SU-DHL-6 (cell line): ENCODE data around the gene UFC1.

Source experiments
- H2AFZ ChIP-seq: fragments of 200-600 bp; sonication (generic); 2 replicates; pipeline ENCODE4 v1.6.1; 2014; ENCODE audit warnings: low read depth, mild to moderate bottlenecking, moderate library complexity, mixed read lengths, antibody characterized with exemption, low read length; ENCODE audit not compliant: severe bottlenecking
- H3F3A ChIP-seq: fragments of 200-600 bp; shearing (Covaris generic); 2 replicates; pipeline ENCODE4 v1.6.0; 2016; ENCODE audit warnings: antibody characterized with exemption, mild to moderate bottlenecking; ENCODE audit not compliant: insufficient read depth
- H3K27ac ChIP-seq: fragments of 200-600 bp; sonication (generic); 2 replicates; pipeline ENCODE4 v1.5.1; 2016; ENCODE audit warnings: low read depth, mild to moderate bottlenecking, low read length, moderate library complexity, mixed read lengths
- H3K27me3 ChIP-seq: fragments of 200-600 bp; sonication (generic), shearing (Covaris generic); 2 replicates; pipeline ENCODE4 v1.6.0; 2014; ENCODE audit warnings: mild to moderate bottlenecking, low read length
- H3K36me3 ChIP-seq: fragments of 200-600 bp; sonication (generic); 2 replicates; pipeline ENCODE4 v1.6.1; 2014; ENCODE audit warnings: mild to moderate bottlenecking, low read length, mixed read lengths
- H3K4me2 ChIP-seq: fragments of 300-600, 200-600 bp; shearing (Covaris generic), sonication (generic); 2 replicates; pipeline ENCODE4 v1.6.0; 2014; ENCODE audit warnings: low read length, low read depth, mild to moderate bottlenecking; ENCODE audit not compliant: poor library complexity, severe bottlenecking
- H3K4me3 ChIP-seq: fragments of 200-600 bp; sonication (generic); 2 replicates; pipeline ENCODE4 v1.5.1; 2014; ENCODE audit warnings: antibody characterized with exemption, low read length, mild to moderate bottlenecking, mixed read lengths; ENCODE audit not compliant: insufficient read depth, poor library complexity, severe bottlenecking
- H3K79me2 ChIP-seq: fragments of 200-600 bp; sonication (generic); 2 replicates; pipeline ENCODE4 v1.6.1; 2014; ENCODE audit warnings: mild to moderate bottlenecking, low read length, moderate library complexity; ENCODE audit not compliant: insufficient read depth
- H3K9ac ChIP-seq: fragments of 200-600 bp; sonication (generic); 2 replicates; pipeline ENCODE4 v1.7.0; 2014; ENCODE audit warnings: mild to moderate bottlenecking, low read length
- H3K9me2 ChIP-seq: fragments of 200-600 bp; sonication (generic); replicated peaks from 2 replicates; pipeline ENCODE4 v1.6.1; 2014; ENCODE audit warnings: low read length; ENCODE audit not compliant: insufficient read depth
- H3K9me3 ChIP-seq: fragments of 200-600 bp; sonication (generic); 2 replicates; pipeline ENCODE4 v1.6.1; 2014; ENCODE audit warnings: low read length, mixed read lengths; ENCODE audit not compliant: insufficient read depth
- H4K20me1 ChIP-seq: fragments of 200-600 bp; sonication (generic); 2 replicates; pipeline ENCODE4 v1.6.1; 2014; ENCODE audit warnings: low read depth, mild to moderate bottlenecking, antibody characterized with exemption, low read length, moderate library complexity, mixed read lengths
- CTCF ChIP-seq: fragments of 200-600 bp; sonication (generic); IDR thresholded peaks from one replicate; pipeline ENCODE4 v1.5.1; 2017; ENCODE audit warnings: antibody characterized with exemption, mild to moderate bottlenecking, low read length, moderate library complexity; ENCODE audit not compliant: insufficient read depth, poor library complexity, severe bottlenecking
- EZH2phosphoT487 ChIP-seq: fragments of 200-600 bp; sonication (generic), shearing (Covaris generic); conservative IDR thresholded peaks from 2 replicates; pipeline ENCODE4 v1.6.1; 2018; ENCODE audit warnings: mild to moderate bottlenecking, antibody characterized with exemption, low read length, moderate library complexity, mixed read lengths

Gene UFC1

GRCh38 chr1:161179698-161180097, 25.9 kb downstream of the UFC1 start:
- Histone ChIP-seq H3F3A (peaks cover 17% of the 10 kb centered on the region), H3K9me2 (no peaks in the 10 kb centered on the region), H3K9me3 (no peaks in the 10 kb centered on the region), H3K79me2 (no peaks in the 10 kb centered on the region; the same call in 1 of the 2 replicates), H3K9ac (no peak overlapping the region), H3K27ac (no peak overlapping the region), H3K4me2 (no peak overlapping the region), H3K36me3 (no peaks in the 10 kb centered on the region), H3K27me3 (no peaks in the 10 kb centered on the region), H4K20me1 (no peaks in the 10 kb centered on the region), H3K4me3 (no peak overlapping the region), H2AFZ (no peak overlapping the region)
- TF ChIP-seq EZH2phosphoT487 (no peak), CTCF (no peak)

GRCh38 chr1:161180639-161181038, 26.9 kb downstream of the UFC1 start:
- H3K9me3 ChIP-seq, result no peaks in the 10 kb centered on the region
- no peak overlapping the region for H3K4me2 ChIP-seq
- H3K4me3 ChIP-seq, result no peak overlapping the region
- no peaks in the 10 kb centered on the region for H3K36me3 ChIP-seq
- peaks cover 17% of the 10 kb centered on the region for H3F3A ChIP-seq
- H3K9me2 ChIP-seq, result no peaks in the 10 kb centered on the region
- no peak overlapping the region for H3K27ac ChIP-seq
- H4K20me1 ChIP-seq, result no peaks in the 10 kb centered on the region
- TF ChIP-seq CTCF, result no peak
- no peak for TF ChIP-seq EZH2phosphoT487
- H2AFZ ChIP-seq, result no peak overlapping the region
- no peaks in the 10 kb centered on the region for H3K27me3 ChIP-seq
- no peaks in the 10 kb centered on the region; the same call in 1 of the 2 replicates for H3K79me2 ChIP-seq
- H3K9ac ChIP-seq, result no peak overlapping the region

GRCh38 chr1:161182214-161182613, 28.4 kb downstream of the UFC1 start:
- TF ChIP-seq EZH2phosphoT487, result no peak
- TF ChIP-seq CTCF, result no peak
- Histone ChIP-seq H3K9ac (no peak overlapping the region), H3K9me2 (no peaks in the 10 kb centered on the region), H3K9me3 (no peaks in the 10 kb centered on the region), H4K20me1 (no peaks in the 10 kb centered on the region), H3K36me3 (no peaks in the 10 kb centered on the region), H3K27ac (no peak overlapping the region), H2AFZ (no peak overlapping the region), H3K27me3 (no peaks in the 10 kb centered on the region), H3F3A (peaks cover 13% of the 10 kb centered on the region), H3K79me2 (no peaks in the 10 kb centered on the region), H3K4me3 (no peak overlapping the region), H3K4me2 (no peak overlapping the region)

GRCh38 chr1:161185282-161185682, 31.5 kb downstream of the UFC1 start:
- Histone ChIP-seq H3K9ac (no peak overlapping the region), H3K4me2 (peak overlapping the region; percentile 46), H3F3A (peaks cover 4% of the 10 kb centered on the region; the same call in 1 of the 2 replicates)

More at GRCh38 chr1:161185282-161185682, 31.5 kb downstream of the UFC1 start:
- no peak for TF ChIP-seq EZH2phosphoT487
- no peak for TF ChIP-seq CTCF
- H3K36me3 ChIP-seq, result no peaks in the 10 kb centered on the region
- no peaks in the 10 kb centered on the region for H3K9me2 ChIP-seq
- H3K9me3 ChIP-seq, result no peaks in the 10 kb centered on the region
- no peaks in the 10 kb centered on the region for H3K27me3 ChIP-seq
- H2AFZ ChIP-seq, result peak overlapping the region; percentile 66
- no peaks in the 10 kb centered on the region for H4K20me1 ChIP-seq
- H3K27ac ChIP-seq, result peak overlapping the region; percentile 46
- no peaks in the 10 kb centered on the region for H3K79me2 ChIP-seq
- H3K4me3 ChIP-seq, result no peak overlapping the region
